Loucy (cell line): Measurements from ENCODE around the gene TMEM132C.

Source experiments
- H2AFZ ChIP-seq: fragments of 200-600 bp; sonication (generic); 2 replicates; pipeline ENCODE4 v1.6.0; 2016; ENCODE audit warnings: antibody characterized with exemption, mild to moderate bottlenecking, low read length, moderate library complexity
- H3F3A ChIP-seq: fragments of 200-600 bp; 2 replicates; pipeline ENCODE4 v1.6.0; 2016; ENCODE audit warnings: antibody characterized with exemption, low read depth, mild to moderate bottlenecking
- H3K27me3 ChIP-seq: fragments of 200-600 bp; sonication (generic); 2 replicates; pipeline ENCODE4 v1.6.1; 2014; ENCODE audit warnings: low read length, mild to moderate bottlenecking; ENCODE audit not compliant: insufficient read depth, poor library complexity, severe bottlenecking
- H3K36me3 ChIP-seq: fragments of 200-600 bp; sonication (generic); 2 replicates; pipeline ENCODE4 v1.6.1; 2016; ENCODE audit warnings: low read length; ENCODE audit not compliant: insufficient read depth
- H3K4me1 ChIP-seq: fragments of 200-600 bp; sonication (generic); 2 replicates; pipeline ENCODE4 v1.5.1; 2014; ENCODE audit warnings: low read length, mild to moderate bottlenecking; ENCODE audit not compliant: insufficient read depth, poor library complexity, severe bottlenecking
- H3K4me2 ChIP-seq: fragments of 200-600 bp; sonication (generic); 2 replicates; pipeline ENCODE4 v1.6.0; 2014; ENCODE audit warnings: antibody characterized with exemption, low read length, low read depth, mild to moderate bottlenecking; ENCODE audit not compliant: poor library complexity, severe bottlenecking
- H3K4me3 ChIP-seq: fragments of 200-600 bp; sonication (generic); 2 replicates; pipeline ENCODE4 v1.5.1; 2014; ENCODE audit warnings: low read length, mild to moderate bottlenecking, mixed read lengths; ENCODE audit not compliant: poor library complexity, severe bottlenecking
- H3K79me2 ChIP-seq: fragments of 200-600 bp; sonication (generic); 2 replicates; pipeline ENCODE4 v1.6.1; 2014; ENCODE audit warnings: low read length; ENCODE audit not compliant: insufficient read depth
- H3K9ac ChIP-seq: fragments of 200-600 bp; sonication (generic); 2 replicates; pipeline ENCODE4 v1.6.0; 2014; ENCODE audit warnings: mild to moderate bottlenecking, low read depth, low read length, moderate library complexity; ENCODE audit not compliant: poor library complexity, severe bottlenecking
- H3K9me2 ChIP-seq: fragments of 200-600 bp; sonication (generic); replicated peaks from 2 replicates; pipeline ENCODE4 v1.6.1; 2016; ENCODE audit warnings: low read depth, low read length, mixed read lengths
- H3K9me3 ChIP-seq: fragments of 200-600 bp; sonication (generic); 2 replicates; pipeline ENCODE4 v1.6.1; 2014; ENCODE audit warnings: mild to moderate bottlenecking, antibody characterized with exemption, low read length, low read depth; ENCODE audit not compliant: insufficient read depth
- H4K20me1 ChIP-seq: fragments of 200-600 bp; sonication (generic); 2 replicates; pipeline ENCODE4 v1.6.0; 2014; ENCODE audit warnings: antibody characterized with exemption, low read length, mild to moderate bottlenecking; ENCODE audit not compliant: insufficient read depth, poor library complexity, severe bottlenecking
- EZH2phosphoT487 ChIP-seq: fragments of 200-600 bp; IDR thresholded peaks from 2 replicates; pipeline ENCODE4 v1.6.1; 2018; ENCODE audit warnings: antibody characterized with exemption, mild to moderate bottlenecking, moderate library complexity, borderline replicate concordance
- TF ChIP-seq, protein P1 (sequence below): fragments of 200-600 bp; sonication (generic); conservative IDR thresholded peaks from 2 replicates; pipeline ENCODE4 v1.5.1; 2014; ENCODE audit warnings: mild to moderate bottlenecking, antibody characterized with exemption, low read length

Gene TMEM132C

DNA sequence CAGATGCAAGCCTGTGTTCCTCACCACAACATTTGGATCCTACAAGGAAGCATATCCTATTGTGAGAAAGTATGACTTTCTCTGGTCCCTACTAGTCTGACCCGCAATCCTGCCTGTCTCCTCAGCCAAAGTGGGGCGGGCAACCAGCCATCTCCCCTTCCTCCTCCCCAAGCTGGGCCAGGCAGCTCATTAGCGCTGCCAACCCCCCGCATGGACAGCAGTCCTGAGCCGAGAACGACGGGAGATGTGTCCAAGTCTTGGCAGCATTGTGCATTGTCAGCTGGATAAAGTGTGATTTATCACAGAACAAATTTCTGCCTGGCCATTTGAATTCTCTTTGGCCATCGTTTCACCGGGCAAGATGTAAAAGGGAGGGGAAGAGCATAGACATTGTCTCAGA lies 417.4 kb downstream of the TMEM132C start:
- Histone ChIP-seq H3K9me2 (no peaks in the 10 kb centered on the region), H3K27me3 (no peaks in the 10 kb centered on the region), H3K9ac (no peak overlapping the region), H4K20me1 (no peaks in the 10 kb centered on the region), H3K79me2 (no peaks in the 10 kb centered on the region), H3K9me3 (no peaks in the 10 kb centered on the region), H3K4me1 (no peaks in the 10 kb centered on the region), H3K36me3 (no peaks in the 10 kb centered on the region), H3F3A (no peaks in the 10 kb centered on the region), H2AFZ (no peak overlapping the region), H3K4me2 (no peak overlapping the region), H3K4me3 (no peak overlapping the region)
- no peak for TF ChIP-seq EZH2phosphoT487
- TF ChIP-seq, protein P1, sequence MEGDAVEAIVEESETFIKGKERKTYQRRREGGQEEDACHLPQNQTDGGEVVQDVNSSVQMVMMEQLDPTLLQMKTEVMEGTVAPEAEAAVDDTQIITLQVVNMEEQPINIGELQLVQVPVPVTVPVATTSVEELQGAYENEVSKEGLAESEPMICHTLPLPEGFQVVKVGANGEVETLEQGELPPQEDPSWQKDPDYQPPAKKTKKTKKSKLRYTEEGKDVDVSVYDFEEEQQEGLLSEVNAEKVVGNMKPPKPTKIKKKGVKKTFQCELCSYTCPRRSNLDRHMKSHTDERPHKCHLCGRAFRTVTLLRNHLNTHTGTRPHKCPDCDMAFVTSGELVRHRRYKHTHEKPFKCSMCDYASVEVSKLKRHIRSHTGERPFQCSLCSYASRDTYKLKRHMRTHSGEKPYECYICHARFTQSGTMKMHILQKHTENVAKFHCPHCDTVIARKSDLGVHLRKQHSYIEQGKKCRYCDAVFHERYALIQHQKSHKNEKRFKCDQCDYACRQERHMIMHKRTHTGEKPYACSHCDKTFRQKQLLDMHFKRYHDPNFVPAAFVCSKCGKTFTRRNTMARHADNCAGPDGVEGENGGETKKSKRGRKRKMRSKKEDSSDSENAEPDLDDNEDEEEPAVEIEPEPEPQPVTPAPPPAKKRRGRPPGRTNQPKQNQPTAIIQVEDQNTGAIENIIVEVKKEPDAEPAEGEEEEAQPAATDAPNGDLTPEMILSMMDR: no peak

DNA sequence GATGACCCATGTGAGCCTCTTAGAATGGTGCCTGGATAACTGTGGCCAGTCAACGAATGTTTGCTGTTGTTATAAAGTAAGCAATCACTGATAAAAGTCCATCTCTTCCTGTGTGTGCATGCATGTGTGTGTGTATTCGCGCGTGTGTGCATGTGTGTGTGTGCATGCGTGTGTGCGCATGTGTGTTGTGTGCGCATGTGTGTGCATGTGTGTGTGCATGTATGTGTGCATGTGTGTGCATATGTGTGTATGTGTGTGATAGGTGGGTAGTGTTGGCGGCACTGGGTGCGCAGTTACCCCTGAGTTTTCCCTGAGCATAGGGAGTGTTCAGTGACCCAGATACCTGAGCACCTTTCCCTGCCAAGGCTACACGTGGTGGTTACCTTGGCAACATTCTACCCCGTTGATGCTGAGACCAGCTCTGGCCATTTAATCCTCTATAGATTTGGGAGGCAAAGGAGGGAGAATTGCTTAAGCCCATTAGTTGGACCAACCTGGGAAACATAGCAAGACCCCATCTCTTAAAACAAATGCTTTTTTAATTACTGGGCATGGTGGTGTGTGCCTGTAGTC lies 419.0 kb downstream of the TMEM132C start:
- H3K4me3 ChIP-seq: no peak overlapping the region
- no peak for TF ChIP-seq EZH2phosphoT487
- TF ChIP-seq, protein P1: no peak
- no peaks in the 10 kb centered on the region for H3K9me3 ChIP-seq
- no peaks in the 10 kb centered on the region for H4K20me1 ChIP-seq
- H3K36me3 ChIP-seq: no peaks in the 10 kb centered on the region
- H3K4me1 ChIP-seq: no peaks in the 10 kb centered on the region
- H3F3A ChIP-seq: no peaks in the 10 kb centered on the region
- H3K9me2 ChIP-seq: no peaks in the 10 kb centered on the region
- no peak overlapping the region for H3K4me2 ChIP-seq
- no peak overlapping the region for H3K9ac ChIP-seq
- no peaks in the 10 kb centered on the region for H3K27me3 ChIP-seq
- no peaks in the 10 kb centered on the region for H3K79me2 ChIP-seq
- H2AFZ ChIP-seq: no peak overlapping the region

DNA sequence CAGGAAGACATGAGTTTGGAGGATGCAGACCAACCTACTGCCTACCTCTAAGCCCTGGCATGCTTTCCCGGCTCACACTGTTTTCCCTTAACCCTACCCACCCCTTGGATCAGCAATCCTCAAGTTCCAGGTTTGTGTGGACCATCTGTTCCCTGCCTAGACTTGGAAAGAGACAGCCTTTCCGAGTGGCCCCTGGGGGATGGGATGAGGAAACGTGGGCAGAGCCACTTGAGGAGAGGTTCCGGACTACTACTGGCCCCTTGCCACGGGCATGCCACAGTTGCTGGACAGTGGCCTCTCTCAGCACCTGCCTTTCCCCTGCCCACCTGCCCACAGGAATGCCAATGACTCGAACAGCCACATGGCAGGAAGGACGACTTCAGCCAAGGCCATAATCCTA lies 420.9 kb downstream of the TMEM132C start:
- Histone ChIP-seq H3F3A (no peaks in the 10 kb centered on the region), H3K4me1 (no peaks in the 10 kb centered on the region), H3K9ac (no peak overlapping the region), H3K79me2 (no peaks in the 10 kb centered on the region), H2AFZ (no peak overlapping the region), H3K9me2 (no peaks in the 10 kb centered on the region), H3K27me3 (no peaks in the 10 kb centered on the region), H3K4me3 (no peak overlapping the region), H3K4me2 (no peak overlapping the region), H3K36me3 (no peaks in the 10 kb centered on the region), H3K9me3 (no peaks in the 10 kb centered on the region), H4K20me1 (no peaks in the 10 kb centered on the region)
- TF ChIP-seq, protein P1: no peak
- no peak for TF ChIP-seq EZH2phosphoT487
